Heart left ventricle (tissue), 16 donors: ENCODE measurements around the gene RELT. TPM values are rescaled to one million over a fixed set of nuclear protein-coding genes. Genes with fewer than 3 reads are reported as not detected.

Source experiments
- ATAC-seq, 4 donors: fragments of 200-7000 bp; cut with Tn5 transposase; one replicate each; pipeline ENCODE4 v1.9.1; 2020 to 2022; ENCODE audit warnings: moderate library complexity in 4 of 4, mild to moderate bottlenecking in 3 of 4, moderate number of reproducible peaks in 1 of 4
- DNase-seq, 5 donors: peaks; one replicate each; pipeline ENCODE4 v3.0.0-alpha.2; 2020
- H3K27ac ChIP-seq, 12 donors: fragments of 200-600 bp; sonication (generic) in 4 of 12; one replicate each; pipeline versions ENCODE4 v1.5.0 to v1.8.0; 2016 to 2022; ENCODE audit warnings: mild to moderate bottlenecking in 2 of 12
- H3K27me3 ChIP-seq, 9 donors: fragments of 200-600 bp; sonication (generic) in 2 of 9; one replicate each; pipeline versions ENCODE4 v1.5.1 to v1.8.0; 2016 to 2022; ENCODE audit warnings: mild to moderate bottlenecking in 3 of 9
- H3K36me3 ChIP-seq, 9 donors: fragments of 200-600 bp; sonication (generic) in 2 of 9; one replicate each; pipeline versions ENCODE4 v1.5.0 to v1.8.0; 2018 to 2022; ENCODE audit warnings: mild to moderate bottlenecking in 2 of 9
- H3K4me1 ChIP-seq, 12 donors: fragments of 200-600 bp; sonication (generic) in 4 of 12; one replicate each; pipeline versions ENCODE4 v1.5.0 to v1.8.0; 2016 to 2022; ENCODE audit warnings: mild to moderate bottlenecking in 3 of 12
- H3K4me3 ChIP-seq, 12 donors: fragments of 200-600 bp; sonication (generic) in 4 of 12; one replicate each; pipeline versions ENCODE4 v1.5.0 to v1.8.0; 2017 to 2022; ENCODE audit warnings: mild to moderate bottlenecking in 9 of 12, moderate library complexity in 4 of 12
- H3K9me3 ChIP-seq, 12 donors: fragments of 200-600 bp; sonication (generic) in 4 of 12; one replicate each; pipeline versions ENCODE4 v1.5.0 to v1.8.0; 2016 to 2022; ENCODE audit warnings: mild to moderate bottlenecking in 1 of 12
- CTCF ChIP-seq, 12 donors: fragments of 200-600 bp; sonication (generic) in 4 of 12; IDR thresholded peaks; one replicate each; pipeline versions ENCODE4 v1.5.0 to v1.8.0; 2018 to 2022; ENCODE audit warnings: antibody characterized with exemption in 12 of 12, mild to moderate bottlenecking in 5 of 12
- POLR2A ChIP-seq, 2 donors: fragments of 450-650 bp; IDR thresholded peaks; one replicate each; pipeline ENCODE4 v1.6.1; 2017; ENCODE audit warnings: antibody characterized with exemption in 2 of 2, mild to moderate bottlenecking in 2 of 2, moderate library complexity in 2 of 2
- WGBS, 4 donors: extraction: QIAGEN DNeasy Blood & Tissue Kit in 2 of 4; methylation state at CpG; one replicate each; pipeline versions ENCODE4 v1.1.5 to v1.1.7; 2013 to 2018; 5-methylcytosine and 5-hydroxymethylcytosine counted together
- intact Hi-C, 10 donors: fragments of 100-400 bp; cut with DNase I; formaldehyde crosslinking; loops; one replicate each; pipeline versions ENCODE4 v1.11.1 to v1.14.2; 2022
- long read RNA-seq, 3 donors: library from polyadenylated mRNA; unstranded; transcript quantifications; one replicate each; pipeline ENCODE4 v2.0.0, GENCODE V29; 2020 to 2021
- polyA plus RNA-seq, 2 donors: library from polyadenylated mRNA; stranded (reverse); fragments of 200-250 nt; gene quantifications; one replicate each; pipeline ENCODE4 v1.2.3, GENCODE V29; 2013
- total RNA-seq, 9 donors: library from RNA; depleted of rRNA in 2 of 9; stranded (reverse); fragments of >200 nt in 2 of 9; fragmentation: NEBNext Ultra II Directional in 3 of 9; extraction: Animal tissue kit (Norgen Biotek cat#: 25700) in 3 of 9; gene quantifications; one replicate each; pipeline versions ENCODE4 v1.1.0 to v1.2.4, GENCODE V29; 2016 to 2023
- donor health status: ischemic (EF 13 %, LVEDD 7.1; RV severe dilation, severe dysfunction).
- donor health status: healthy with polysubstance abuse.
- donor health status: DM: no; HTN: yes; CAD: no.
- donor health status: DM: no; HTN: no; CAD: no.
- donor health status: ischemic (EF 25% LVEDD 6.9; RV normal size, moderate dysfunction).
- donor health status: ischemic (EF 25% LVEDD 5.7; RV mildly dilated, moderate dysfunction).
- donor health status: healthy.
- donor health status: DM: yes; HTN: yes; CAD: no.
- donor health status: ischemic (EF 35%, LVEDD 5.7; RV mildly dilated, moderate dysfunction).
- donor health status: nonischemic (EF 11% LVEDD 7.7; RV severe dilation, severe dysfunction).
- donor health status: DM: yes; HTN: yes; CAD: no.
- donor health status: PGD.
- donor health status: ischemic (EF 29% LVEDD 5.4; RV normal size, mild dysfunction).
- donor health status: nonischemic (EF 23%, LVEDD 6.1; RV moderate dilation, normal function).

RELT gene
- total RNA-seq: 10 to 100 TPM in 1 of 9 donors, 1 to 10 TPM in 8; 1.0 to 13.9 (median 2.6) TPM
- polyA plus RNA-seq: 1 to 10 TPM; 1.3 to 7.5 TPM
- long read RNA-seq, donor 1, partial matches to known transcripts: 0 of 3 reads
- long read RNA-seq, donor 1, other reads (novel, unspliced or antisense): 0 of 3 reads
- long read RNA-seq, donor 2, transcript RELT-204 (5 exons, 3,244 nt): major isoform, 16 of 23 reads
- long read RNA-seq, donor 2, partial matches to known transcripts: 4 of 23 reads
- long read RNA-seq, donor 2, other reads (novel, unspliced or antisense): 0 of 23 reads
- long read RNA-seq, donor 3, partial matches to known transcripts: 2 of 7 reads
- long read RNA-seq, donor 3, other reads (novel, unspliced or antisense): 2 of 7 reads

GRCh38 chr11:73376160-73376802 lies at the start of gene RELT:
Gene RELT (plus strand): TSS chr11:73376399. CDS start chr11:73389137, 12,738 bp downstream.
- DNase-seq (peak; percentile 89 to 96 (median 91)), ATAC-seq (peak; percentile 73 to 91 (median 90))
- Histone ChIP-seq H3K9me3 (no peaks in the 10 kb centered on the region), H3K36me3 (no peaks in the 10 kb centered on the region), H3K4me1 (peaks cover 0 to 59% (median 39%) of the 10 kb centered on the region in 12 donors), H3K27ac (peak within 1 kb of the TSS in 11 of 12 donors; percentile 52 to 92 (median 82)), H3K4me3 (peak within 1 kb of the TSS; percentile 58 to 92 (median 73)), H3K27me3 (no peaks in the 10 kb centered on the region)
- intact Hi-C loops: loop anchor here in 1 of 10 donors (1.0 to 10.0 kb wide), 2 partner anchors 69 to 289 kb away; no protein-coding TSS in a partner anchor
- peak; percentile 68 to 97 for TF ChIP-seq POLR2A (IDR thresholded peaks at IDR 0.05)
- peak; percentile 77 to 98 (median 93) for TF ChIP-seq CTCF (IDR thresholded peaks at IDR 0.05)
- 0 to 1% (median 1%) methylated on average over 10 to 96 of the region's 96 CpGs for WGBS, 4 donors

- DNase-seq (peak in 1 of 5 donors; percentile 55), ATAC-seq (peak in 1 of 4 donors; percentile 8)
- Histone ChIP-seq H3K27ac (peak overlapping the region in 11 of 12 donors; percentile 34 to 99 (median 85)), H3K9me3 (no peaks in the 10 kb centered on the region), H3K27me3 (no peaks in the 10 kb centered on the region), H3K36me3 (peaks cover 0 to 10% (median 0%) of the 10 kb centered on the region in 9 donors), H3K4me3 (no peak overlapping the region), H3K4me1 (peaks cover 22 to 97% (median 83%) of the 10 kb centered on the region in 12 donors)
- 48 to 55% (median 53%) methylated on average over 10 of the region's 10 CpGs for WGBS, 4 donors
- TF ChIP-seq CTCF (IDR thresholded peaks at IDR 0.05) (peak in 1 of 12 donors; percentile 16), POLR2A (IDR thresholded peaks at IDR 0.05) (no peak)
- intact Hi-C loops: loop anchor here in 1 of 10 donors (2.0 kb wide), 1 partner anchor 16 kb away; no protein-coding TSS in a partner anchor
Observed at GRCh38 chr11:73326929-73327811, 49.0 kb upstream of the RELT start.

GRCh38 chr11:73327812-73328364 lies 48.3 kb upstream of the RELT start:
- ATAC-seq (no peak), DNase-seq (no peak)
- H3K27ac ChIP-seq: peak overlapping the region in 7 of 12 donors; percentile 14 to 99 (median 46)
- TF ChIP-seq POLR2A (IDR thresholded peaks at IDR 0.05): no peak
- no peak for TF ChIP-seq CTCF (IDR thresholded peaks at IDR 0.05)
- intact Hi-C loops: loop anchor here in 1 of 10 donors (2.0 kb wide), 1 partner anchor 17 kb away; no protein-coding TSS in a partner anchor
- H3K27me3 ChIP-seq: no peaks in the 10 kb centered on the region
- H3K36me3 ChIP-seq: peaks cover 0 to 10% (median 0%) of the 10 kb centered on the region in 9 donors
- no peaks in the 10 kb centered on the region for H3K9me3 ChIP-seq
- H3K4me3 ChIP-seq: no peak overlapping the region
- peaks cover 15 to 97% (median 81%) of the 10 kb centered on the region in 12 donors for H3K4me1 ChIP-seq
- 58 to 76% (median 70%) methylated on average over 4 of the region's 4 CpGs for WGBS, 4 donors
